OCI-LY1 (cell line): Measurements from ENCODE around the gene CUEDC1.
"Not testable (repeated sequence)": the region's sequence is repeated elsewhere in the genome, so short reads cannot be mapped to it uniquely, and the experiment has no call there.

Experiments
- H2AFZ ChIP-seq: fragments of 200-600 bp; sonication (generic), shearing (Covaris generic); 2 replicates; pipeline ENCODE4 v1.6.0; 2014; ENCODE audit warnings: antibody characterized with exemption, mild to moderate bottlenecking, low read length
- H3F3A ChIP-seq: fragments of 200-600 bp; sonication (generic), shearing (Covaris generic); 2 replicates; pipeline ENCODE4 v1.6.0; 2014; ENCODE audit warnings: mild to moderate bottlenecking, antibody characterized with exemption, low read length, moderate library complexity; ENCODE audit not compliant: insufficient read depth
- H3K27ac ChIP-seq: fragments of 200-600 bp; sonication (generic); 2 replicates; pipeline ENCODE4 v1.5.1; 2014; ENCODE audit warnings: low read length, mixed run types, mild to moderate bottlenecking, low read depth; ENCODE audit not compliant: poor library complexity, severe bottlenecking
- H3K27me3 ChIP-seq: fragments of 200-600 bp; sonication (generic); 2 replicates; pipeline ENCODE4 v1.6.0; 2014; ENCODE audit warnings: antibody characterized with exemption, mild to moderate bottlenecking, low read length, moderate library complexity; ENCODE audit not compliant: insufficient read depth
- H3K36me3 ChIP-seq: fragments of 200-600 bp; sonication (generic); 2 replicates; pipeline ENCODE4 v1.6.1; 2014; ENCODE audit warnings: mild to moderate bottlenecking, antibody characterized with exemption, low read length, moderate library complexity, mixed read lengths; ENCODE audit not compliant: insufficient read depth
- H3K4me1 ChIP-seq: fragments of 200-600 bp; sonication (generic); 2 replicates; pipeline ENCODE4 v1.5.1; 2014; ENCODE audit warnings: mild to moderate bottlenecking, low read length, moderate library complexity; ENCODE audit not compliant: insufficient read depth, severe bottlenecking
- H3K4me2 ChIP-seq: fragments of 200-600 bp; sonication (generic), shearing (Covaris generic); 2 replicates; pipeline ENCODE4 v1.6.1; 2014; ENCODE audit warnings: low read length
- H3K4me3 ChIP-seq: fragments of 200-600 bp; sonication (generic); 2 replicates; pipeline ENCODE4 v1.5.1; 2014; ENCODE audit warnings: low read length, low read depth, mild to moderate bottlenecking, mixed read lengths; ENCODE audit not compliant: poor library complexity, severe bottlenecking
- H3K79me2 ChIP-seq: fragments of 200-600 bp; shearing (Covaris generic); 2 replicates; pipeline ENCODE4 v1.6.1; 2016; ENCODE audit warnings: mixed run types, low read length, mixed read lengths; ENCODE audit not compliant: insufficient read depth
- H3K9ac ChIP-seq: fragments of 200-600 bp; sonication (generic), shearing (Covaris generic); 2 replicates; pipeline ENCODE4 v1.6.1; 2014; ENCODE audit warnings: mild to moderate bottlenecking, low read length, mixed read lengths
- H3K9me2 ChIP-seq: fragments of 200-600 bp; sonication (generic), shearing (Covaris generic); 2 replicates; pipeline ENCODE4 v1.6.1; 2014; ENCODE audit warnings: low read depth, mild to moderate bottlenecking, low read length, mixed read lengths
- H3K9me3 ChIP-seq: fragments of 200-600 bp; shearing (Covaris generic); 2 replicates; pipeline ENCODE4 v1.6.1; 2014; ENCODE audit warnings: low read length, mixed read lengths
- H4K20me1 ChIP-seq: fragments of 200-600 bp; sonication (generic), shearing (Covaris generic); 2 replicates; pipeline ENCODE4 v1.6.0; 2016; ENCODE audit warnings: mild to moderate bottlenecking, low read length; ENCODE audit not compliant: insufficient read depth
- EZH2 ChIP-seq: fragments of 200-600 bp; sonication (generic), shearing (Covaris generic); IDR thresholded peaks from 2 replicates; pipeline ENCODE4 v1.8.0; 2017; ENCODE audit warnings: borderline replicate concordance, mixed run types, mild to moderate bottlenecking, antibody characterized with exemption, low read length, moderate library complexity, mixed read lengths
- TF ChIP-seq, protein P1 (sequence below): fragments of 200-600 bp; sonication (generic), shearing (Covaris generic); IDR thresholded peaks from 2 replicates; pipeline ENCODE4 v1.5.1; 2017; ENCODE audit warnings: mild to moderate bottlenecking, antibody characterized with exemption, low read length, moderate library complexity, mixed read lengths

CUEDC1 gene

DNA sequence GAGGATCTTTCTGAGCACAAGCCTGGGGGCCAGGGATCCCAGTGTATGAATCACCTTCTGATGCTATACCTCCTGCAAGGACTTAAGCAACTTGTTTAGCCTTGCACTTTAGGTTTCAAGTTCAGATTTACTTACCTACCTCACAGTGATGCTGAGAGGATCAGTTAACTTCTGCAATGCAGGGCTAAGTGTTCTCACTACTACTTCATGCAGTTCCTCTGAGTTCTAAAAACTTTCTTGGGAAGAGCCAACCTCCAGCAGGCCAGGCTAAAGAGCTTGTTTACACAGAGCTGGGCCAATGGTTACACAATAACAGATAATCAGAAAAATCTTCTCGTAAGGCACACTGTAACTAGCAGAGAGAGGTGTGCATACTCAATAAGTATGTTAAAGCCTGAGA lies 19.8 kb upstream of the CUEDC1 start:
- Histone ChIP-seq H3K4me2 (no peak overlapping the region), H3K9me2 (no peaks in the 10 kb centered on the region), H3K27me3 (no peaks in the 10 kb centered on the region), H3K9me3 (no peaks in the 10 kb centered on the region), H3K36me3 (peaks cover 71% of the 10 kb centered on the region), H3K27ac (no peak overlapping the region), H3K4me1 (no peaks in the 10 kb centered on the region), H3F3A (no peaks in the 10 kb centered on the region), H4K20me1 (0 out of 2 replicates have a peak, but pooled peaks cover 2% of the 10 kb centered on the region), H3K4me3 (no peak overlapping the region), H3K79me2 (no peaks in the 10 kb centered on the region), H2AFZ (no peak overlapping the region), H3K9ac (no peak overlapping the region)
- TF ChIP-seq, protein P1, sequence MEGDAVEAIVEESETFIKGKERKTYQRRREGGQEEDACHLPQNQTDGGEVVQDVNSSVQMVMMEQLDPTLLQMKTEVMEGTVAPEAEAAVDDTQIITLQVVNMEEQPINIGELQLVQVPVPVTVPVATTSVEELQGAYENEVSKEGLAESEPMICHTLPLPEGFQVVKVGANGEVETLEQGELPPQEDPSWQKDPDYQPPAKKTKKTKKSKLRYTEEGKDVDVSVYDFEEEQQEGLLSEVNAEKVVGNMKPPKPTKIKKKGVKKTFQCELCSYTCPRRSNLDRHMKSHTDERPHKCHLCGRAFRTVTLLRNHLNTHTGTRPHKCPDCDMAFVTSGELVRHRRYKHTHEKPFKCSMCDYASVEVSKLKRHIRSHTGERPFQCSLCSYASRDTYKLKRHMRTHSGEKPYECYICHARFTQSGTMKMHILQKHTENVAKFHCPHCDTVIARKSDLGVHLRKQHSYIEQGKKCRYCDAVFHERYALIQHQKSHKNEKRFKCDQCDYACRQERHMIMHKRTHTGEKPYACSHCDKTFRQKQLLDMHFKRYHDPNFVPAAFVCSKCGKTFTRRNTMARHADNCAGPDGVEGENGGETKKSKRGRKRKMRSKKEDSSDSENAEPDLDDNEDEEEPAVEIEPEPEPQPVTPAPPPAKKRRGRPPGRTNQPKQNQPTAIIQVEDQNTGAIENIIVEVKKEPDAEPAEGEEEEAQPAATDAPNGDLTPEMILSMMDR: no peak
- no peak for TF ChIP-seq EZH2

DNA sequence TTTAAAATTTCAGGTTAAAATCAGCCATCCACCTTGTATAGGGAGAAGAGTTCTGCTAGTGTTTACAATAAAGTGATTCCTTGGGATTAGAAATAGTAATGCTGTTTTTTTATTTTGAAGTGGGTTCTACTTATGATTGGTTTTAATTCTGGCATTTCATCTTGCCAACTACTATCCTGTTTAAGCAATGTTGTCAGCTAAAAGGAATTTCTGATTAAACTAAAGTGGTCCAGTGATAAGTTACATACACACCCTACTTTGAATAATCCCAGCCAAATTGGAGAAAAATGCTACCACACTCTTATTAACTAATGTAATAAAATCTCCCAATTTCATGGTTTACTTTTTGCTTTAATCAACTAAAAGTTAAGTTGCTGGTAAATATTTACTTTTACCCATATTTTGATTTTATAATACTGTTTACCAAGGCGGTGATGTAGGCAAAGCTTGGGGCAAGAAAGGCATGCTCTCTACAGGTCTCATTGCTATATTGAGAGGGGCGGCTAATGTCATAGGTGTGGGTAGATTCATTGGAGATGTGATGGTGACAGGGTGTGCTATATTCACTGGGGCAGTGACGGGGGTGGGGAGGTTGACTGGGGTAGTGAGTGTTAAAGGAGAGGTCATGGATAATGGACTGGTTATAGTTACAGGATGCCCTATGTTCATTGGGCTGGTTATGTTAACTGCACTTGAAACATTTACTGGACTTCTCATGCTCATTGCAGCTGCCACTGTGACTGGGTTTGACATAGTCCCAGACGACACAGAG lies 19.0 kb upstream of the CUEDC1 start:
- not testable (repeated sequence) for H3K9me3 ChIP-seq

DNA sequence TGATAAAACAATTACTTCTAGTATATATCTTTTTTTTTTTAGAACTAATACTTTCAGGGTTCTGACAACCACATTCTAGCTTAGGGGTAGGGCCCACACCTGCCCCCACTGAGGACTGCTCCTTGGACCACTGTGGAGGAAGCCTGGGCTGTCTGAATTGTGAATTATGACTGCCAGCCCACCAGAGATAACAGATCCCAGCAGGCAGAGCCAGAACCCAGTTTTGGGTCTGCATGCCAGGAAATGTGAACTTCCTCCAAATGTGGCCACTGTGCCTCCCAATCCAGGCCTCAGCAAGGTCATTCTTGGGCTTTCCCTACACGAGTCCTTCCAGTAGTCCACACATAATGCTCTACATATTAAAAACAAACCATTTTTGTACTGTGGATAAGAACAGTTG lies 16.9 kb upstream of the CUEDC1 start:
- H2AFZ ChIP-seq: no peak overlapping the region
- H3K27ac ChIP-seq: no peak overlapping the region
- H3F3A ChIP-seq: no peaks in the 10 kb centered on the region
- TF ChIP-seq, protein P1: no peak
- no peak for TF ChIP-seq EZH2
- no peaks in the 10 kb centered on the region for H3K79me2 ChIP-seq
- 0 out of 2 replicates have a peak, but pooled peaks cover 2% of the 10 kb centered on the region for H4K20me1 ChIP-seq
- H3K9me2 ChIP-seq: no peaks in the 10 kb centered on the region
- no peak overlapping the region for H3K4me2 ChIP-seq
- no peak overlapping the region for H3K4me3 ChIP-seq
- H3K4me1 ChIP-seq: no peaks in the 10 kb centered on the region
- no peak overlapping the region for H3K9ac ChIP-seq
- no peaks in the 10 kb centered on the region; the same call in 1 of the 2 replicates for H3K27me3 ChIP-seq
- H3K9me3 ChIP-seq: no peaks in the 10 kb centered on the region
- peaks cover 44% of the 10 kb centered on the region for H3K36me3 ChIP-seq

More for the DNA sequence above, 19.0 kb upstream of the CUEDC1 start:
- not testable (repeated sequence) for H3K4me1 ChIP-seq, H3K27me3 ChIP-seq, H3K79me2 ChIP-seq, H2AFZ ChIP-seq, H3K27ac ChIP-seq, H3F3A ChIP-seq, H3K9ac ChIP-seq, H3K4me2 ChIP-seq, H3K9me2 ChIP-seq, H4K20me1 ChIP-seq, H3K4me3 ChIP-seq
- H3K36me3 ChIP-seq: peaks cover 63% of the 10 kb centered on the region

DNA sequence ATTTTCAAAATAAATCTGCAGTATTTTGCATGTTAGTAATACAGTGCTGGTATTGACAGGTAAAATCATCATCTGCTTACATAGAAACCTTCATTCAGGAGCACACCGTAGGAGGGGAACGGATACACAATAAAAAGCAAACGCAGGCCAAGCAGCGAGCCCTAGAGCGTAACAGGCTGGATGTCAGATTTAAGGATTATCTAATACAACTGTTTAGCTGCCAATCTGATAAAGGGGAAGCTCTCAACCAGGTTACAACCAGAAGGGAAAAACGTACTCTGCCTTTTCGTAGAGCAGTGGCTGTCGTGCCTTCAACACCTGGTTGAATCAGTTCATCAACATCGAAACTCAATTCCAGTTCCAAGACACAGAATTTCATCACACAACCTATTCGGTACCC lies 16.4 kb upstream of the CUEDC1 start:
- Histone ChIP-seq H3K4me1 (no peaks in the 10 kb centered on the region), H3K27me3 (no peaks in the 10 kb centered on the region; the same call in 1 of the 2 replicates), H3K27ac (no peak overlapping the region), H3K9ac (no peak overlapping the region), H3F3A (no peaks in the 10 kb centered on the region), H4K20me1 (0 out of 2 replicates have a peak, but pooled peaks cover 2% of the 10 kb centered on the region), H3K9me2 (no peaks in the 10 kb centered on the region), H3K4me2 (no peak overlapping the region), H3K4me3 (no peak overlapping the region), H3K9me3 (no peaks in the 10 kb centered on the region), H3K79me2 (no peaks in the 10 kb centered on the region), H3K36me3 (peaks cover 38% of the 10 kb centered on the region), H2AFZ (no peak overlapping the region)
- TF ChIP-seq, protein P1: no peak
- no peak for TF ChIP-seq EZH2
